NCI-H146 (cell line): ENCODE measurements around the gene GATAD2B.
A peak's percentile ranks its signal among the peaks of the same experiment; 100 is the strongest.
"Not testable (repeated sequence)": the region's sequence is repeated elsewhere in the genome, so short reads cannot be mapped to it uniquely, and the experiment has no call there.

ENCODE experiments used
- DNase-seq: peaks from one replicate; lab custom pipeline; 2025; lab: John Stamatoyannopoulos, UW

Gene GATAD2B

DNA sequence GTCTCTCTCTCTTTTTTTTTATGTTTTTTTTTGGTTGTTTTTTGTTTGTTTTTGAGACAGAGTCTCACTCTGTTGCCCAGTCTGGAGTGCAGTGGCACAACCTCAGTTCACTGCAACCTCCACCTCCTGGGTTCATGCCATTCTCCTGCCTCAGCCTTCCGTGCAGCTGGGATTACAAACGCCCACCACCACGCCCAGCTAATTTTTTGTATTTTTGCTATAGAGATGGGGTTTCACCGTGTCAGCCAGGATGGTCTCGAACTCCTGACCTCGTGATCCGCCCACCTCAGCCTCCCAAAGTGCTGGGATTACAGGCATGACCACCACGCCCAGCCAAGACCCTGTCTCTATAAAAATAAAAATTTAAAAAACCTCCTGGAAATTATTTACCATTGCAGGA lies 88.8 kb downstream of the GATAD2B start:
- DNase-seq = not testable (repeated sequence)

DNA sequence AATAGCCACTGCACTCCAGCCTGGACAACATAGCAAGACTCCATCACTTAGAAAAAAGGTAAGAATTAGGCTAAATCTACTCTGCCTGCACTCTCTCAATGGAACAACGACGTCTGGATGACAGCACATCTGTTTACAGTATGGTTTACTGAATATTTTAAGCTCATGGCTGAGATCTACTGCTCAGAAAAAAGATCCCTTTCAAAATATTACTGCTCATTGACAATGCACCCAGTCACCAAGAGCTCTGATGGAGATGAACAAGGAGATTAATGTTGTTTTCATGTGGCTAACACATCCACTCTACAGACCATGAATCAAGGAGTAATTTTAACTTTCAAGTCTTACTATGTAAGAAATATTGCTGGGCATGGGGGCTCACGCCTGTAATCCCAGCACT lies 89.6 kb downstream of the GATAD2B start:
- no peak for DNase-seq

DNA sequence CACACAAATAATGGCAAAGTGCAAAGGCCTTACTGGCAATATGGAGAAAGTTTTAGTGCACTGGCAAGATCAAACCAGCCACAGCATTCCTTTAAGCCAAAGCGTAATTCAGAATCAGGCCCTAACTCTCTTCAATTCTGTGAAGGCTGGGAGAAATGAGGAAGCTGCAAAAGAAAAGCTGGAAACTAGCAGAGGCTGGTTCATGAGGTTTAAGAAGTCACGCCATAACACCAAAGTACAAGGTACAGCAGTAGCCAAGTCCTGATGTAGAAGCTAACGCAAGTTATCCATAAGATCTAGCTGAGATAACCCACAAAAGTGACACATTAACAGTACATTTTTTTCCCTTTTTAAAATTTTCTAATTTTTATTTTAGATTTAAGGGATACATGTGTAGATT lies 90.5 kb downstream of the GATAD2B start:
- DNase-seq = no peak

DNA sequence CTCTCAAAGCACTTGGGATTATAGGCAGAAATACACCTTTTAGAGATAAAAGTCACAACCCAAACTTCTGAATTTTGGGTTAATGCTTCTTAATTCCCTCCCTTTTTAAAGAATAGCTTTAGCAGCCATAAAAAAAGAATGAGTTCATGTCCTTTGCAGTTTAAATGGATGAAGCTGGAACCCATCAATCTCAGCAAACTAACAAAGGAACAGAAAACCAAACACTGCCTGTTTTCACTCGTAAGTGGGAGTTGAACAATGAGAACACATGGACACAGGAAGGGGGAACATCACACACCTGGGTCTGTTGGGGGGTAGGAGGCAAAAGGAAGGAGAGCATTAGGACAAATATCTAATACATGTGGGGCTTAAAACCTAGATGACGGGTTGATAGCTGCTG lies 91.7 kb downstream of the GATAD2B start:
- no peak for DNase-seq

DNA sequence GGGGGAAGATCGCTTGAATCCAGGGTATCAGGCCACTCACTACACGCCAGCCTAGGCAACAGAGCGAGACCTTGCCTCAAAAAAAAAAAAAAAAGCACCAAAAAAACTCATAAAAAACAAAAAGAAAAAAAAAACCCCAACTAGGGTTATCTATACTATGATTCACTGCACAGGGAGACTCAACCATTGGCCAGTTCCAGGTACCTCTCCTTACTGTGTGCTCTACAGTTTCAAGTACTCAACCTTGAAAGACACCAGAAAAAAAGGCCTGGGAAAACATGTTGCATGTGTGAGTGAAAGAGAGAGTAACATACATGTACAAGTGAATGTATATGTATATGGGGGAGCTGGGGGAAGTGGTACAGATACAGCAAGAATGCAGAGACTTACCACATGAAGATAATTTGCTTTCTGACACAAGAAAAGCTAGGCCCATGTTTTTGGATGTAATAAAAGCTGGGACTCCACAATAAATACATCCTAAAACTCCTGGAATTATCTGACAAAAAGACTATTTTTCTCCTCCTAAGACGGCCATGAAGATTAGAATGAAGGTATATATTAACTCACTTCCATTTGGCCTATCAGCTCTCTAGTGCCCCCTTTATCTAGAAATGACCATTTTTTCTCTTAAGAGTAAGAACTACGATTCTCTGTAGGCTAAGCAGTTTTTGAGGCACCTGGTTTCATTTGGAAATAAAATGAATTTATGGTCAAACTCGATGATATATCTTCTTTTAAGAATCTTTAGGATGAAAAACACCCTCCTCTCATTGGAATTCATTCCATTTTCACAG lies 95.4 kb downstream of the GATAD2B start:
- DNase-seq = no peak

DNA sequence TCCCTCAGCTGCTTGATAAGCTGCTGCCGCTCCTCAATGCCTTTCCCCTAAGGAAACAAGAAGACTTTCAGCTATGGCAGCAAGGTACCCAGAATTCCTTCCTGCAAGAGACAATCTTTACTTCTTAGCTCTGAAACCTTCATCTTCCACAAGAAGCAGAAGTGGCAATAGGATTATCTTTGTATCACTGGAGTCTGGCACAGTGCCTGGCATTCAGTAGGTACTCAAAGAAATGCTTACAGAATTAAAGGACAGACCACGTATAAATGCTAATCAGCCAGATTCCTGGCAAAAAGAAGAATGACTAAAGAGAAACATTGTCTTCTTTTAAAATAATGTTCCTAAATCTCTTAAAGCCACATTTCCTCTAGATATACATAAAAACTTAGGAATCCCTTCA lies 103.9 kb downstream of the GATAD2B start:
- no peak for DNase-seq

DNA sequence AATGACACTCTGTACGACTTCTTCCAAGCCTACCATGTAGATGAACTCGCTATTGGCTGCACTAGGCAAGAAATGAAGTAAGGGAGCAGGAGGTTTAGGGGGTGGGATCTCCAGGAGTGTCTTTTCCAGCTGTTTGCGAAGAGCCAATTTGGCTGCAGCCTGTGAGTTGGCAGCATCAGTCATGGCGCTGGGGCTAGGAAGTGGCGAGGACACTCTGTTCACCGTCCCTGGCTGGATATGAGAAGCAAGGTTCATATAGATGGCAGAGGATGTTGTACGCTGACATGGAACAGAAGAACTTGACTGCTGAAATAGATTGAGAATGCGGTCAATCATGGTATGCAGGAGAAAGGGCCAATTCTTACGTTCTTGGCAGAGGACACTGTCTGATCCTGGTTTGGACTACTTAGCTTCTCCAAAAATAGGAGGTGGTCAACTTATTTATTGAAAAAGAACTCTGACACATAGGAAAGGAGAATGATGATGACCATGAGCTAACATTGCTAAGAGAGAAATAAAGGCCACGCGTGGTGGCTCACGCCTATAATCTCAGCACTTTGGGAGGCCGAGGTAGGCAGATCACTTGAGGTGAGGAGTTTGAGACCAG lies 106.4 kb downstream of the GATAD2B start:
- DNase-seq = no peak

DNA sequence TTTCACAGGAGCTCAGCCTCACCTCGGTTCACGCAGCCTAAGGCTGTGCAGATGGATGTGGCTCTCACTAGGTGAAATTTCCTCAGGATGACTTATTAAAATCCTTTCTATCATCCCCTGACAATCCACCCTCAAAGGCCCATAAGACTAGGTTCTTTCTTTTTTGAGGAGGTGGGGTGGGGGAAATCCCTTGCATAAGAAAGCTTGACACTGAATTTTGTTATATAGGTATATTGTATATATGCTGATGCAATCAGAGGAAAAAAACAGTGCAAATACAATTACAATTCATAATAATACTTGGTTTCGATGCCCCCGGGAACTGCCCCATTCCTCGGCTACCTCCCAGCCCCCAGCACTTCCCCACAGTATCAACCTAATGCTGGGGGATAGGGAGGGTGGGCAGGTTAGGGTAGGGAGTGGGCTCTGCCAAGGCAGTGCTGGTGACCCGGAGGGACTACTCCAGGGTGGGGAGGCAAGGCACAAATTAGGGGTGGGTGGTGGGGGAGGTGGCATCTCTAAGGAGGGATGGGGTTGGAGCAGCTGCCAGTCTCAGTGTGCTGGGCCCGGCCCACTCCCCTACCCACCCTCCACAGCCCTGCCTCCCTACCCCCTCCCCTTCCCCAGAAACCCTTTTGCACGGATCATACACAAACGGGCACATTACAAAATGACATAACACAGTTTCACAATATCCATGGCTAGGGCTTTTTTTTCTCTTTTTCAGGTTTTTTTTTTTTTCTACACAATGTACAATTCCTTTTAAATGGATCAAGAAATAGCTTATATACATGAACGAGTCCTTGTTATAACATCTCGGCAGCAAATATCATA lies 116.7 kb downstream of the GATAD2B start:
- DNase-seq = no peak

DNA sequence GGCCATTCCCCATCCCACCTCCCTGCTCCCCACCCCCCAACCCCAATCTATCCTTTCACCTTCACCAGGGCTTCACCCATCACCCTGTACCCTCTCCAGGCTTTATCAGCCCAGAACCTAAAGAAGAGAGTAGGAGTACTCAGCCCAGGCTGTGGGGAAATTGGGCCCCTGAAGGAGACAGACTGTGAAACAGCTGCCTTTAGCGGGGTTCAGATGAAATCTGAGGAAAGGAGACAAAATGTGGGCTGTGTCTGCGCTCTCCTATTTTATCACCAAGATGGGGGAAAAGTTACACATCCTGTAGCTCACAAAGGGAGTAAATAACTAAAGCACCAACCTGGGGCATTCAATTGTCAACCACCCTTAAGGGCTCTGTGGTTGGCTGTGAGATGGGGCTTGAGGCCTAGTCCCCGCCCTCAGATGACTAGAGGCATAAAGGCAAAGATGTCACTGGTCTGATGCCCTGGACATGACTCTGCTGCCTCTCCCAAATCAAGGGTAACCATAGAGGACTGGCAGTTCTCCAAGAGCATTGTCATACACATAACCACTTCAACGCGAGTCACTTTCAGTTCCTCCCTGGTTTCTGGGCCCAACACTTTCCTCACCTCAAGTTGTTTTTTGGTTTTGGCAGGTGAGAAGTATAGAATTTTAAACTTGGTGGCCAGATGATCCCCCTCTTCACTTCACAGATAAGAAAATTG lies 117.6 kb downstream of the GATAD2B start:
- no peak for DNase-seq

DNA sequence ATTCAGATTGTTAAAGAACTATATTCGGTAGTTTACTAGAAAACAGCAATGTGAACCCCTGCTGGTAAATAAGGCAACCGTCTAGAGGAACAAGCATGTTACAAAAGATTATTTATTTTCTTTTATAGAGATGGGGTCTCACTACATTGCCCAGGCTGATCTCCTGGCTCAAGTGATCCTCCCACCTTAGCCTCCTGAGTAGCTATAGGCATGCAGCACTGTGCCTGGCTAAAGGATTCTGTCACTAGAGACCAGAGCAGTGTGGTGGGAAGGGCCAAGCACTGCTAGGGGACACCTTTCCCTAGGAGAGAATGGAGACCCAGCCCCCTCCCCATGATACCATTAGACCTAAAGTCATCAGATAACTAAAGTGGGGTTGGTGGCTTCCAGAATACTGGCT lies 118.7 kb downstream of the GATAD2B start:
- DNase-seq = no peak

DNA sequence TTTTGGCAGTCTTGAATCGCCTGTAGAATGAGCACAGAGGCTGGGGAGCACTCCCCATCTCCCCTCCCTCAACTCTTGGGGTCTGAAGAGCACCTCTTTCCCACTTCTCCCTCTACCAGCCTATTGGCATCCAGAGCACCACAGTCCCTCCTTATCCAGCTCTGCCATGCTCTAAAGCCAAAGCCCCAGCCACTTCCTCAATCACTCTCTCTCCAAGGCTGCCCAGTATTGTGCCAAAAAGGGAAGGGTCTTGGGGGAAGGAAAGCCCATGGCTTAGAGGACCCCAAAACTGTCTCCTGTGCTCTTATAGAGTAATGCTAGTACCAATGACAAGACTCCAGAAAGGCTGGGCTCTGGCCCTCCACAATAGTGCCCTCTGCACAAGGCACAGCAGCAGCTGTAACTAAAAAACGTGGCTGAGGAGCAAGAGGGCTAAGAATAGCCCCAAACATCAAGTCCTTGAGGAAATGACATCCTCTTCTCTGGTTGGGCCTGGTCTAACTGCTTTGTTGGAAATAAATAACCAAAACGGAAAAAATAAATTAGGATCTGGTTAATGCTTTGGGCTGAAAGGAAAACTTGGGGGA lies 119.2 kb downstream of the GATAD2B start:
- no peak for DNase-seq

DNA sequence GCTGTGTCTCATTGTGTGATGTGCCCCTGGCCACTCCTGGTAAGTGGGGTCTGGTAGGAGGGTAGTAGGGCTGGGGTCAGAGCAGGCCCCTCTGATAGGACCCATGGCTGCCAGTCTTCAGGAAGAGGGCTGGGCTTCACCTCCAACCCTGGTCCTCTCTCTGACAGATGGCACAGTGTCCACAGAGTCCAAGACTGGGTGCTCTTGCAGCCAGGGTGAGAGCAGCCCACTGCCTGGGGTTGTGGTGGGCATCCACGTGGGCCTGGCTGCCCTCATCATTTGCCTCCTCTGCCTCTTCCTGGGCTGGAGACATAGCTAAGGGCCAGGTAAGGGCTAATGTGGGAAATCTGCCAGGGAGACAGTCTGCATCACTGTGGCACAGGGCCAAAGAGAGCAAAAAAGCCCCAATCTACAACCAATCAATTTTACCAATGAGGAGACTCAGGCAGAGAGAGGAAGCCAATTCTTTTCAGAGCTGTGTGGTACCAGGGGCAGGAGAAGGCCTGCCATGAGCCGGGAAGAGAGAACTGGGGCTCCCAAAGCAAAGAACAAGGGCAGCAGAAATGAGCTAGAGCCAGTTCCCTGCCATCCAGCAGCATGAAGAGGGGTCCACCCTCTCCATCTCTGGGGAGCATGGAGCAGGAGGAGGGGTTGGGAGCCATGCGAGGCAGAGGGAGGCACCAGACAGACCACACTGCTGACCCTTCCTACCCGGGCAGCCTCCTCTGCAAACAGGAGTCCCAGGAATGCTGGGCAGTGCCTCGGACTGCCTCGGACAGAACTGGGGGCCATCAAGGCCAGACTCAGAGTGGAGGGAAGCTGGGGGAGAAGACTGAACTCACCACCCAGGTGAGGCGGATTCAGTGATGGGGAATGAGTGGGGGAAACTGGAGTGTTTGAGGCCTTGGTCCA lies 120.7 kb downstream of the GATAD2B start:
- no peak for DNase-seq

DNA sequence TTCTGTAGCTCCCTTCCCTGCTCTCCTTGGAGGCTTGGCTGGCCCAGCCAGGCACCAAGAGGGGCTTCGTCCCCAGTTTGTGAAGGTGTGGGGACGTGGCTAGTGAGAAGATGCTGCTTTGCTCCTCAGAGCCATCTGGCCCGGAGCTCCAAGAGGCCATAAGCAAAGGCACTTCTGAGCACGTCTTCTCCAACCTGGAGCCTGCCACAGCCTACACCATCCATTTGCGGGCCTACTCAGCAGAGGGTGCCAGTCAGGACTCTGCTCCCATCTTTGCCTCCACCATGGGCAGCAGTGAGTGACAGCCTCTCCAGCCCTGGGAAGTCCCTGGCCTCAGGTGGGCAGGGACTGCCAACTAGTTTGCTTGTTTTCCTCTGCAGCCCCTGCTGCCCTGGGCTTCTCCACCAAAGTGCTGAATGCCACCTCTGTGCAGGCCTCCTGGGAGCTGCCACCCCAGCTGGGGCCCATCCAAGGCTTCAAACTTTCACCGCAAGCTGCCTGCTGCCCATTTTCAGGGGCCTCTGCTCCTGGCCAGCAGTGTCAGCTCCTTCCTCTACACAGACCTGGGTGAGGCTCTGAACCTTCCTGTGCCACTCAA lies 121.6 kb downstream of the GATAD2B start:
- DNase-seq = no peak

DNA sequence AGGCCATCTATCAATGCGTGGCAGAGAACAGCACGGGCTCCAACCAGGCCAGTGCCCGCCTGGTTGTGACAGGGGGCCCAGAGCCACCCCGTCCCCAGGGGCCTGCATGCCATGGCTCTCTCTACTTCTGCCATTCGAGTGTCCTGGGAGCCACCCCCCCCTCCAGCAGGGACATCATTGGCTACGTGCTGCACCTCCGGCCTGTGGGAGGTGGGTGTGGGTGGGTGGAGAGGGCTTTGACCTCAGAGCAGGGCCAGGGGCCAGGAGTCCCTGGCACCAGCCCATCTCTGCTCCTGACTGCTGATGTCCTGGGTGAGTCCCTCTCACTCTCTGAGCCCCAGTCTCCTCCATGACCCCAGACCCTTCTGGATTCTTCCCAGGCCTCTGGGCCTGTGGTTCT lies 122.3 kb downstream of the GATAD2B start:
- no peak for DNase-seq

DNA sequence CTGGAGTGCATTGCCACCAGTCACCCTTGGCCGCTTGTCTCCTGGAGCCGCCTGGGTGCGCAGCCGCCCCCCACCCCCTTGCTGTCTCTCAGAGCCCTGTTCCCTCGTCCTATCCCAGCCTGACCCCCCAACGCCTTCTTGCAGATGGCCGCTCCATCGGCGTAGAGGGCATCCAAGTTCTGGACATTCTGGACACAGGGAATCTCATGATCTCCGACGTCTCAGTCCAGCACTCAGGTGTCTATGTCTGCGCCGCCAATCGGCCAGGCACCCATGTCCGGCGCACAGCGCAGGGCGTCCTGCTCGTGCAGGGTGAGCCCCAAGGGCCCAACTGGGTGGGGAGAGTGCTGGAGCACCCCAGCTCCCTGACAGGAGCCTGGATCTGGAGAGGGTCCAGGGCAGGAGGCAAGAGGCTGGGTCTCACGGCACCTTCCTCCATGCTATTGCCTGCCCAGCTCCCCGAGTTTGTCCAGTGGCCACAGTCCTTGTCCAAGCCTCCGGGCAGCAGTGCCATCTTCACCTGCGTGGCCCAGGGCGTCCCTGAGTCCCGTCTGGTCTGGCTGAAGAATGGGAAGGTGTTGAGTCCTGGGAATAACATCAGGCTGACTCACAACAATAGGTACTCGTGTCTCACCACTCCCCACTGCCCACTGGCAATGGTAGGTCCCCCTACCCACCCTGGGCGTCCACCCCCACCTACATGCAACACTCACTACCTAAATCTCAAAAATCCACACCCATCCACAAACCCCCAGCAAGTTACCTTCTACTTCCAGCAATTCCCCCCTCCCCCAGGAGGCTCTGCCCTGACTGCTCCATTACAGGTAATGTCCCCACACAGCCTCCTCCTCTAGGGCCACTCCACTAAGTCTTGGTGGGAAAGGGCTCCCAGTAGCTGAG lies 123.0 kb downstream of the GATAD2B start:
- DNase-seq = no peak

DNA sequence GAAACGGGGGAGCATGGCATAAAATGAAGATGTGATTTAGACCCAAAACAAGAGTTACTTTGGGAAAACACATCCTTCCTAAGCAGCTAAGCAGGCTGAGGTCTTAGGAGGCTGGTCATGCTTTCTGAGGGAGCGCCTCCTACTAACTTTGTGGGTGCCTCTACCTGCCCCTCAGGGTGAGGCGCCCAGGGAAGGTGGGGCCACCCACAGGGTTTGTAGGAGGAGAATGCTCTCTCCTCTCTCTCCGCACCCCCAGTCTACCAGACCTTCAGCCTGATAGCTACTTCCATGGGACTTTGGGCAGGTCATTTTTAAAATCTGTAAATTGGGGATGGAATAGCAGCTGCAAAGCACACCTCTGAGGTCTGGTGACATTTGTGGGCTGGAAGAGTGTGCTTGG lies 123.8 kb downstream of the GATAD2B start:
- no peak for DNase-seq

DNA sequence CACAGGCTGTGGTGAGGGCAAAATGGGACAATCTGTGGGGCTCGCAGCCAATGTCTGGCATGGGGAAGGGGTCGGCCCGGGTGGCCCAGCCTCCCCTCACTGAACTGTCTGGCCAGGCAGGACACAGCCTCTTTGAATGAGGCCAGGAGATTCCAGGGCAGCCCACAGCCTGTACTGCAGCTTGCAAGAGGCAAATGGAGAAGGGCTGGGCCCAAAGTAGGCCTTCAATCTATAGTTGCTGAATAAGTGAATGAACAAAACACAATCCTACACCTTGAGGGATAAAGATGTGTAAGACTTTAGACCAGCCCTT lies 124.3 kb downstream of the GATAD2B start:
- DNase-seq = no peak

DNA sequence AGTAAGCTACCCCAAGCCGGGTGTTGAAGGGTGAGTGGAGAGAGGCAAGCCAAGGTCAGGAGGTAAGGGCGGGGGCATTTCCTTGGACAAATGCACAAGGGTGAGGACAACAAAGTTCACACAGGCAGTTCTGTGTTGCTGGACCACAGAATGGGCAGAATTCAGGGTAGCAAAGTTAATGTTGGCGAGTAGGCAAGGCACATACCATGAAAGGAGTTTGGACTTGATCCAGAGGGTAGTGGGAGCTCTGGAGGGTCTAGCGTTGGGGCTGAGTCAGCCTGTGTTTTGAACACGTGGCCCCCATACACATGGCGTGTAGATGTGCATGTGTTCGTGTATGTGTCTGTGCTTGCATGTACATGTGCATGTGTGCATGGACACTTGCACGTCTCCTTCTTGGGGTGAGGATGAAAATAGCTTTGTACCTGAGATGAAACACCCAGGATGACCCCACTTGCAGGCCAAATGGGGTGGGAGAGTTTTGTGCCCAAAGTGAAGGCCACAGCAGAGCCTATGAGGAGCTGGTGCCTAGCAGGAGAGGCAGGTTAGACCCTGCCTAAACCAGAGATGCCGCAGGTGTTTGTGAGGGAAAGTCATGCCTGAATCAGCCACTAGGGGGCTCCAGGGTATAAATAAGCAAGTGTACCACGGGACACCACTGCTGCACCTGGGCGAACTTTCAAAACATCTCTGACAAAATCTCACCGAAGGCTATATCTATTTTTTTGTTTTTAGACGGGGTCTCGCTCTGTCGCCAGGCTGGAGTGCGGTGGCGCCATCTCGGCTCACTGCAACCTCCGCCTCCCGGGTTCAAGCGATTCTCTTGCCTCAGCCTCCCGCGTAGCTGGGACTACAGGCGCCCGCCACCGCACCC lies 125.7 kb downstream of the GATAD2B start:
- peak; percentile 74 for DNase-seq
